T-cell (primary cell): ENCODE data around the gene TPRKB. TPM values are rescaled to one million over a fixed set of nuclear protein-coding genes. Genes with fewer than 3 reads are reported as not detected.
"Not testable (repeated sequence)": the region's sequence is repeated elsewhere in the genome, so short reads cannot be mapped to it uniquely, and the experiment has no call there.

ENCODE experiments used
- ATAC-seq, 4 experiments: fragments of 200-7000 bp in 3 of 4; fragments of 150-1000 bp in 1 of 4; cut with Tn5 transposase; replicated peaks in 1 of 4; 1 replicate in 3 of 4; 2 replicates in 1 of 4; pipeline ENCODE4 v1.10.0; 2021; ENCODE audit warnings: moderate library complexity in 3 of 4, mild to moderate bottlenecking in 2 of 4, moderate number of reproducible peaks in 1 of 4
- CTCF ChIA-PET, 2 donors: fragments of 300-600 bp; sonication (Branson Sonifier 250); formaldehyde crosslinking; loops; one replicate each; lab custom pipeline; 2022; ENCODE audit warnings: antibody characterized with exemption in 2 of 2; lab: Charles Lee
- POLR2A ChIA-PET, 2 donors: fragments of 300-600 bp; sonication (Branson Sonifier 250); formaldehyde crosslinking; loops; one replicate each; lab custom pipeline; 2022; ENCODE audit warnings: antibody characterized with exemption in 2 of 2; lab: Charles Lee
- DNase-seq, 35 experiments: peaks; one replicate each; pipeline versions ENCODE4 v3.0.0 to v3.0.0-alpha.2; 2013 to 2023
- H3K27ac ChIP-seq: one replicate; pipeline ENCODE4 v1.5.1; 2013; ENCODE audit warnings: low read length
- H3K27me3 ChIP-seq, 2 experiments: replicated peaks in 1 of 2; 1 replicate in 1 of 2; 2 replicates in 1 of 2; pipeline versions ENCODE4 v1.6.1 to v1.7.0; 2013; ENCODE audit warnings: low read length in 1 of 2, mixed read lengths in 1 of 2; ENCODE audit not compliant: control insufficient read depth in 2 of 2, insufficient read depth in 2 of 2; ENCODE audit errors: extremely low read depth in 1 of 2
- H3K36me3 ChIP-seq, 2 donors: 1 replicate in 1 of 2; 2 replicates in 1 of 2; pipeline versions ENCODE4 v1.6.1 to v1.7.0; 2013; ENCODE audit warnings: low read length in 1 of 2; ENCODE audit not compliant: control insufficient read depth in 2 of 2, insufficient read depth in 1 of 2; ENCODE audit errors: extremely low read depth in 1 of 2
- H3K4me1 ChIP-seq, 2 experiments: 1 replicate in 1 of 2; 2 replicates in 1 of 2; pipeline versions ENCODE4 v1.6.1 to v1.7.0; 2013; ENCODE audit warnings: low read length in 2 of 2, mixed read lengths in 1 of 2; ENCODE audit not compliant: insufficient read depth in 2 of 2, control insufficient read depth in 1 of 2; ENCODE audit errors: extremely low read depth in 1 of 2
- H3K4me3 ChIP-seq, 2 donors: 1 replicate in 1 of 2; 2 replicates in 1 of 2; pipeline versions ENCODE4 v1.5.1 to v1.7.0; 2013; ENCODE audit warnings: mild to moderate bottlenecking in 2 of 2, low read length in 1 of 2, moderate library complexity in 1 of 2; ENCODE audit not compliant: control insufficient read depth in 1 of 2; ENCODE audit errors: extremely low read depth in 1 of 2
- H3K9me3 ChIP-seq: 2 replicates; pipeline ENCODE4 v1.7.0; 2013
- H3K27ac Mint-ChIP-seq, 2 donors: one replicate each; pipeline ENCODE4 v1.8.0; 2020 to 2021; ENCODE audit warnings: mild to moderate bottlenecking in 2 of 2, mixed read lengths in 2 of 2
- H3K27me3 Mint-ChIP-seq, 2 donors: one replicate each; pipeline ENCODE4 v1.8.0; 2021 to 2022; ENCODE audit warnings: mixed read lengths in 2 of 2
- H3K36me3 Mint-ChIP-seq: one replicate; pipeline ENCODE4 v1.8.0; 2021; ENCODE audit warnings: mixed read lengths
- H3K4me1 Mint-ChIP-seq, 3 donors: one replicate each; pipeline ENCODE4 v1.8.0; 2020 to 2022; ENCODE audit warnings: mixed read lengths in 3 of 3, mild to moderate bottlenecking in 1 of 3
- H3K4me3 Mint-ChIP-seq, 3 donors: one replicate each; pipeline ENCODE4 v1.8.0; 2020 to 2022; ENCODE audit warnings: mild to moderate bottlenecking in 3 of 3, mixed read lengths in 3 of 3, moderate library complexity in 3 of 3
- H3K9me3 Mint-ChIP-seq, 3 donors: one replicate each; pipeline ENCODE4 v1.8.0; 2020 to 2022; ENCODE audit warnings: mixed read lengths in 3 of 3
- WGBS: methylation state at CpG from one replicate; pipeline ENCODE4 v1.1.5; 2013; ENCODE audit warnings: missing lambda C conversion rate; ENCODE audit not compliant: insufficient coverage; 5-methylcytosine and 5-hydroxymethylcytosine counted together
- total RNA-seq, 35 experiments: library from RNA in 6 of 35; stranded (reverse) in 6 of 35; fragments of 120-200 nt in 1 of 35; gene quantifications; one replicate each; pipeline versions ENCODE4 v1.2.1 to v1.2.4 and lab custom pipeline; 2013 to 2026

TPRKB gene
- total RNA-seq, 5 donors from 2014 or later (not counting 1 experiment from before 2014, with no cell fraction given), result 17.2 to 23.5 (median 20.1) TPM

GRCh38 chr2:73707058-73707457 lies 30.1 kb downstream of the TPRKB start:
- H3K4me3 ChIP-seq, result no peak overlapping the region
- CTCF ChIA-PET, result no interaction called here
- ATAC-seq, result no peak
- H3K4me1 ChIP-seq, result no peaks in the 10 kb centered on the region
- H3K27me3 ChIP-seq, result peaks cover 0 to 48% of the 10 kb centered on the region in 2 experiments
- Mint-ChIP-seq H3K27ac (no peak overlapping the region), H3K4me1 (no peaks in the 10 kb centered on the region), H3K27me3 (peaks cover 23 to 30% of the 10 kb centered on the region in 2 donors), H3K4me3 (no peak overlapping the region), H3K36me3 (no peaks in the 10 kb centered on the region), H3K9me3 (peaks cover 0 to 6% (median 2%) of the 10 kb centered on the region in 3 donors)
- POLR2A ChIA-PET, result no interaction called here
- H3K36me3 ChIP-seq, result no peaks in the 10 kb centered on the region
- H3K9me3 ChIP-seq, result no peaks in the 10 kb centered on the region
- WGBS, result 78% methylated on average over 4 of the region's 5 CpGs
- H3K27ac ChIP-seq, result no peak overlapping the region
- no peak for DNase-seq

GRCh38 chr2:73705091-73705490 lies 32.1 kb downstream of the TPRKB start:
- Histone ChIP-seq H3K4me3 (no peak overlapping the region), H3K4me1 (no peaks in the 10 kb centered on the region), H3K27me3 (peaks cover 0 to 49% of the 10 kb centered on the region in 2 experiments), H3K27ac (no peak overlapping the region), H3K36me3 (no peaks in the 10 kb centered on the region), H3K9me3 (no peaks in the 10 kb centered on the region)
- peaks cover 0 to 6% (median 2%) of the 10 kb centered on the region in 3 donors for H3K9me3 Mint-ChIP-seq
- ATAC-seq, result no peak
- CTCF ChIA-PET, result no interaction called here
- 97% methylated on average over 7 of the region's 7 CpGs for WGBS
- DNase-seq, result no peak
- H3K36me3 Mint-ChIP-seq, result no peaks in the 10 kb centered on the region
- H3K4me1 Mint-ChIP-seq, result no peaks in the 10 kb centered on the region
- POLR2A ChIA-PET, result no interaction called here
- no peak overlapping the region for H3K4me3 Mint-ChIP-seq
- H3K27me3 Mint-ChIP-seq, result peaks cover 32 to 42% of the 10 kb centered on the region in 2 donors
- no peak overlapping the region for H3K27ac Mint-ChIP-seq

- Histone ChIP-seq H3K27me3 (peaks cover 0 to 46% of the 10 kb centered on the region in 2 experiments), H3K4me1 (no peaks in the 10 kb centered on the region), H3K4me3 (no peak overlapping the region), H3K27ac (no peak overlapping the region), H3K9me3 (no peaks in the 10 kb centered on the region), H3K36me3 (no peaks in the 10 kb centered on the region)
- no peaks in the 10 kb centered on the region for H3K9me3 Mint-ChIP-seq
- WGBS, result 7% methylated on average over 2 of the region's 6 CpGs
- ChIA-PET CTCF (no interaction called here), POLR2A (no interaction called here)
- DNase-seq (no peak), ATAC-seq (no peak)
- H3K4me3 Mint-ChIP-seq, result no peak overlapping the region
- H3K27ac Mint-ChIP-seq, result no peak overlapping the region
- no peaks in the 10 kb centered on the region for H3K36me3 Mint-ChIP-seq
- H3K27me3 Mint-ChIP-seq, result peaks cover 27 to 37% of the 10 kb centered on the region in 2 donors
- no peaks in the 10 kb centered on the region for H3K4me1 Mint-ChIP-seq
Measured at GRCh38 chr2:73704285-73704684, 32.9 kb downstream of the TPRKB start.

DNA sequence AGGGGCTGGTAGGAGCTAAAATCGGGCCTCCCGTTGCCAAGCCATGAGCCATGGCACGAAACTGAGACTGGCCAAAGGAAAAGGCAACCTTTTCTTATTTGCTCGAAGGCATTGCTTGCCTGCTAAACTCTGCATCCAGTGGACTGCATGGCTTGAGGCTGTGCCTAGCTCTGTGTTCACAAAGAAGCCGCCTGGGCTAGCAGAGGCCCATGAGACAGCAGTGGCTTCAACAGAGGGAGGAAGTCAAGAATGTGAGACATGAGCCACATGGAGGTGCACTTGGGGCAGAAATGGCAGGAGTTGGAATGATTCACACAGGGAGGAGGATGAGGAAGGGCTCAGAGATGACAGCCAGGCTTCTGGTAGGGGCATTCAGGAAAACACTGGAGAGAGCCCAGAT lies 33.5 kb downstream of the TPRKB start:
- Mint-ChIP-seq H3K36me3 (no peaks in the 10 kb centered on the region), H3K4me3 (no peak overlapping the region), H3K9me3 (no peaks in the 10 kb centered on the region), H3K27ac (no peak overlapping the region), H3K4me1 (no peaks in the 10 kb centered on the region), H3K27me3 (peaks cover 27 to 37% of the 10 kb centered on the region in 2 donors)
- POLR2A ChIA-PET, result no interaction called here
- CTCF ChIA-PET, result no interaction called here
- H3K9me3 ChIP-seq, result no peaks in the 10 kb centered on the region
- H3K27ac ChIP-seq, result no peak overlapping the region
- DNase-seq, result no peak
- H3K4me1 ChIP-seq, result no peaks in the 10 kb centered on the region
- no peaks in the 10 kb centered on the region for H3K36me3 ChIP-seq
- H3K27me3 ChIP-seq, result peaks cover 0 to 47% of the 10 kb centered on the region in 2 experiments
- ATAC-seq, result no peak
- no peak overlapping the region for H3K4me3 ChIP-seq
- WGBS, result 87% methylated on average over 5 of the region's 5 CpGs

DNA sequence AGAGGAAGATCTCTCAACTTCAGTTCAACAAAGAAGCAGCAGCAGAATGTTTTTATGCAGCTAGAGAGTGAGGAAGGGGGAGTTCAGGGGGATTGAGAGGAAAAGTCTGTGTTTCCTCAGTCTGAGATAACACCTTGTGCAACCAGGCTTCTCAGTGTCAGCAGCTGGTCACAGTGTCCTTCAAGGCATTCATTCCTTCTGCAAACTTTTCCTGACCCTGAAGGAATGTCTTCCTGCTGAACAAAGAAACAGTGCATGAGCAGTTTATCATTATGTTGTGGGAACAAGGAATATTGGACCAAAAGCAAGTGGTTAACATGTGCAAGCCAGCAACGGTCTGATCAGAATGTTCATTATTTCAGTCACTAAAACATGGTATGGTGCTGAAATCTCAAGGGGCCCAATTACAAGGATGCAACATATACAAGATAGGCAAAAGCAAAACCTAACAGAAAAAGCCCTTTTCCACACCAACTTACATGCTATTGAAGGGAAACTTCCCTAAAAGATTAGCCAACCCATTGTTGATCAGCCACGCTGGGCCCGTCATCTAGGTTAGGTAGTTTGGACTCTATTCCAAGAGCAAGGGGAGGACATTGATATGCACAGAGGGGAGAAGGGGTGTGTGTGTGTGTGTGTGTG lies 34.2 kb downstream of the TPRKB start:
- H3K9me3 ChIP-seq, DNase-seq, H3K9me3 Mint-ChIP-seq, POLR2A ChIA-PET, H3K27ac Mint-ChIP-seq, CTCF ChIA-PET, H3K36me3 Mint-ChIP-seq, H3K36me3 ChIP-seq, H3K4me1 Mint-ChIP-seq, H3K4me3 ChIP-seq, H3K27ac ChIP-seq, H3K4me1 ChIP-seq, ATAC-seq, H3K4me3 Mint-ChIP-seq: not testable (repeated sequence)
- H3K27me3 ChIP-seq, result peaks cover 0 to 41% of the 10 kb centered on the region in 2 experiments
- peaks cover 27 to 37% of the 10 kb centered on the region in 2 donors for H3K27me3 Mint-ChIP-seq
- 85% methylated on average over 2 of the region's 3 CpGs for WGBS

DNA sequence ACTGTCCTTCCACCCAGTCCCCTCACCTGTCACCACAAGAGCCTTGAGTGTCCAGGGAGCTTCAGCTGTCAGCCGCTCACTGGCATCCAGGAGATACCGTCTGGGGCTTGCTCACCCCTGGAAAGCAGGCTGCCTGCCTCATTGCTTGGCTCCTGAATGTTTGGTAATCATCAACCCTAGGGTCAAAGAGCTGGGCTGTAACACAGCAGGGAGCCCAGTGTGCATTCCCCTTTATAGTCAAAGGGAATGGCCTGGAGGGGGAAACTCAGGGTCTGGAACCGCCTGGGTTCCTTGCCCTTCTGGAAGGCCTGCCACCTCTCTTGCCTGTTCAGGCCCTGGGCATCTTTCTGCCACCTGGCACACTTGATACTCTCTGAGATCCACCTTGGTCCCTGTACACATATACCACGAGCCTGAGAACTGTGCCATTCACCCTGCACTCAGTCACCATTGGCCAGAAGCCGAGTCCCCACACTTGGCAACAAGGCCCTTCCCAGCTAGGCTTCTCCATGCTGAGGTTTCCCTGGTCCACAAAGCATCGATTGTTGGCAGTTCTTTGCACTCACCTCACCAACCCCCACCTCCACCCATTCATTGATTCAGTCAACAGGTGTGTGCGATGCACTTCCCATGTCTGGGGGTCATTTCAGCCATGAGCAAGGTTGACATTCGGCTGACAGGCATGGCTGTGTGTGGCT lies 35.0 kb downstream of the TPRKB start:
- H3K4me1 ChIP-seq, result no peaks in the 10 kb centered on the region
- H3K27me3 ChIP-seq, result peaks cover 0 to 36% of the 10 kb centered on the region in 2 experiments
- Mint-ChIP-seq H3K27ac (no peak overlapping the region), H3K4me1 (no peaks in the 10 kb centered on the region), H3K9me3 (no peaks in the 10 kb centered on the region), H3K36me3 (peaks cover 4% of the 10 kb centered on the region), H3K27me3 (peaks cover 27 to 37% of the 10 kb centered on the region in 2 donors), H3K4me3 (no peak overlapping the region)
- CTCF ChIA-PET, result no interaction called here
- H3K4me3 ChIP-seq, result no peak overlapping the region
- ATAC-seq (no peak), DNase-seq (no peak)
- 72% methylated on average over 7 of the region's 8 CpGs for WGBS
- POLR2A ChIA-PET, result no interaction called here
- no peaks in the 10 kb centered on the region for H3K9me3 ChIP-seq
- H3K36me3 ChIP-seq, result no peaks in the 10 kb centered on the region
- no peak overlapping the region for H3K27ac ChIP-seq
